GM19452 (cell line): ENCODE data around the gene IER2.
"Not testable (repeated sequence)": the region's sequence is repeated elsewhere in the genome, so short reads cannot be mapped to it uniquely, and the experiment has no call there.

ENCODE experiments used
- ATAC-seq: cut with Tn5 transposase; IDR thresholded peaks from one replicate; pipeline ENCODE4 v1.9.1; 2021; ENCODE audit not compliant: unreplicated experiment

Gene IER2

DNA sequence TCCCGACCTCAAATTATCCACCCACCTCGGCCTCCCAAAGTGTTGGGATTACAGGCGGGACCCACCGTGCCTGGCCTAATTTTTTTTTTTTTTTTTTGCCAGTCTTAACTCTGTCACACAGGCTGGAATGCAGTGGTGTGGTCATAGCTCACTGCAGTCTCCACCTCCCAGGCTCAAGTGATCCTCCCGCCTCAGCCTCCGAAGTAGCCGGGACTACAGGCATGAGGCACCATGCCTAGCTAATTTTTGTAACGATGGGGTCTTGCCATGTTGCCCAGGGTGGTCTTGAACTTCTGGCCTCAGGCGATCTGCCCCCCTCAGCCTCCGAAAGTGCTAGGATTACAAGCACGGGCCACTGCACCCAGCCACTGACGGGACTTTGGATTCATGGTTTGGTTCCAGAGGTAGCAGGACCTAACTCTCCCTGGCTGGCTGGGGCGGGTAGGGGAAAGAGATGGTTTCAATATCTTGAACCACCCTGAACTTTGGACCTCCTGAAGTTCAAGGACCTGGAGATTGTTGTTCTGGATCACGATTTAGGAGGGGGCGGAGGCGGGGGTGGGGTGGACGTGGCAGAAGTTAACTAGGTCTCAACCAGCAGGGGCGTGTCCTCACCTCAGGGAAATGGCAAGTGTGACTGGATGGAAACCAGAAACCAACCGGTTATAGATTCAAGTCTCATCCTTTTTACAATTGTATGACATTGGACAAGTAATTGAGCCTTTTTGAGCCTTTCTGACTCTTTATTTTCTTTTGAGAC lies 40.8 kb downstream of the IER2 start:
- ATAC-seq, result no peak

GRCh38 chr19:13195678-13196077 lies 45.5 kb downstream of the IER2 start:
- ATAC-seq, result no peak

GRCh38 chr19:13198634-13199033 lies 48.4 kb downstream of the IER2 start:
- no peak for ATAC-seq

- not testable (repeated sequence) for ATAC-seq
These were observed 51.9 kb downstream of the IER2 start for GRCh38 chr19:13202112-13202511.
